Measurements from ENCODE around the gene DMGDH.
A peak's percentile ranks its signal among the peaks of the same experiment; 100 is the strongest.

Gene DMGDH

DNA sequence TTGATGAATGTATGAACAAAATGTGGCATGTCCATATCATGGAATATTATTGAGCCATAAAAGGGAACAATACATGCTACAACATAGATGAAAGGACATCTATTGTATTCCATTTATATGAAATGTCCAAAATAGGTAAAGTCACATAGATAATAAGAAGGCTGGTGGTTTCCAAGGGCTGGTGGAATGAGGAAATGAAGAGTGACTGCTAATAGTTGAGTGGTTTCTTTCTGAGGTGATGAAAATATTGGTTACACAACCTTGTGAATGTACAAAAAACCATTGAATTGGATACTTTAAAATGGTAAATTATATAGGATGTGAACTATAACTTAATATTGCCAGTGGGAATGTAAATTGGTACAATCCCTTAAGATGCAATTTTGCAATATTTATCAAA, 89.6 kb downstream of the DMGDH start:
- DNase-seq (ENCODE audit: low read depth) = no peak
- TF ChIP-seq, protein P1, sequence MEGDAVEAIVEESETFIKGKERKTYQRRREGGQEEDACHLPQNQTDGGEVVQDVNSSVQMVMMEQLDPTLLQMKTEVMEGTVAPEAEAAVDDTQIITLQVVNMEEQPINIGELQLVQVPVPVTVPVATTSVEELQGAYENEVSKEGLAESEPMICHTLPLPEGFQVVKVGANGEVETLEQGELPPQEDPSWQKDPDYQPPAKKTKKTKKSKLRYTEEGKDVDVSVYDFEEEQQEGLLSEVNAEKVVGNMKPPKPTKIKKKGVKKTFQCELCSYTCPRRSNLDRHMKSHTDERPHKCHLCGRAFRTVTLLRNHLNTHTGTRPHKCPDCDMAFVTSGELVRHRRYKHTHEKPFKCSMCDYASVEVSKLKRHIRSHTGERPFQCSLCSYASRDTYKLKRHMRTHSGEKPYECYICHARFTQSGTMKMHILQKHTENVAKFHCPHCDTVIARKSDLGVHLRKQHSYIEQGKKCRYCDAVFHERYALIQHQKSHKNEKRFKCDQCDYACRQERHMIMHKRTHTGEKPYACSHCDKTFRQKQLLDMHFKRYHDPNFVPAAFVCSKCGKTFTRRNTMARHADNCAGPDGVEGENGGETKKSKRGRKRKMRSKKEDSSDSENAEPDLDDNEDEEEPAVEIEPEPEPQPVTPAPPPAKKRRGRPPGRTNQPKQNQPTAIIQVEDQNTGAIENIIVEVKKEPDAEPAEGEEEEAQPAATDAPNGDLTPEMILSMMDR (IDR thresholded peaks at IDR 0.05; ENCODE audit: low read length, missing control alignments) = no peak

DNA sequence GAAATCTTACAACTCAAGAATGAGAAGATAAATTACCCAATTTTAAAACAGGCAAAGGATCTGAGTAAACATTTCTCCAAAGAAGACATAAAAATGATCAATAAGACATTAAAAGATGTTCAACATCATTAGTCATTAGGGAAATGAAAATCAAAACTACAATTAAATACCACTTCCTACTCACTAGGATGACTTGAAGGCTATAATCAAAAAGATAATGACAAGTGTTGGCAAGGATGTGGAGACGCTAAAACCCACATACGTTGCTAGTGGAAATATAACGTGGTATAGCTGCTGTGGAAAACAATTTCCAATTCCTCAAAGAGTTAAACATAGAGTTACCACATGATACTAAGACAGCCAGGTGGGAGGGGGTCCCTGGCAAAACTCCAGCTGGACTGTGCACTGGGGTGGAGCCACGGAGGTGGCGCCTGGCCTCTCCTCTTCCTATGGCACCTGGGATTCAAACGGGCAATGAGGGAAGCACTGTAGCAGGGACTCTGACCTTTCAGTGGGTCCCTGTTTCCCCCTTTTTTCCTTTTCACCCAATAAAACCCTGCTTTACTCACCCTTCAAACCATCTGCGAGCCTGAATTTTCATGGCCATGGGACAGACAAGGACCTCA, 90.2 kb downstream of the DMGDH start:
- TF ChIP-seq, protein P1 (IDR thresholded peaks at IDR 0.05; ENCODE audit: low read length, missing control alignments) = no peak
- no peak overlapping the region for H3K4me3 ChIP-seq (replicated peaks; ENCODE audit: low read depth, low read length)
- DNase-seq (ENCODE audit: low read depth) = no peak

More for the DNA sequence above, 89.6 kb downstream of the DMGDH start:
- H3K4me3 ChIP-seq (replicated peaks; ENCODE audit: low read depth, low read length) = no peak overlapping the region

DNA sequence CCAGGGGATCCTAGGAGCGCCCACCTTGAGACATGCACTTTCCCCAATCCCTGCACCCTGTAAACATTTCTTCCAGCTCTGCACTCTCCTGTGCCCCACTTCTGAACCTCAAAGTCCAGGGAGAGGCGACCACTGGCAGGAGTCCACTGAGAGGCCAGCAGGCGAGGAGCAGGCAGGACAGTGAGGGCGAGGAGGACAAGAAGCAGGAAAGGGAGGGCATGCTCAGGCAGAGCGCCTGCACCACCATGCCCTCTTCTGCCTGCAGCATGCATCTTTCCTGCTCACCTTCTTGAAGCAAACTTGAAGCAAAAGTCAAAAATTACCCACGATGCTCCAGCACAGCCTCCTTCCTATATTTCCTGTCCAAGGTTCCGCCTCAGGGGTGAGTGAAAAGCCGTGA, 94.4 kb downstream of the DMGDH start:
- TF ChIP-seq, protein P1 (IDR thresholded peaks at IDR 0.05; ENCODE audit: low read length, missing control alignments) = no peak
- no peak overlapping the region for H3K4me3 ChIP-seq (replicated peaks; ENCODE audit: low read depth, low read length)
- no peak for DNase-seq (ENCODE audit: low read depth)

DNA sequence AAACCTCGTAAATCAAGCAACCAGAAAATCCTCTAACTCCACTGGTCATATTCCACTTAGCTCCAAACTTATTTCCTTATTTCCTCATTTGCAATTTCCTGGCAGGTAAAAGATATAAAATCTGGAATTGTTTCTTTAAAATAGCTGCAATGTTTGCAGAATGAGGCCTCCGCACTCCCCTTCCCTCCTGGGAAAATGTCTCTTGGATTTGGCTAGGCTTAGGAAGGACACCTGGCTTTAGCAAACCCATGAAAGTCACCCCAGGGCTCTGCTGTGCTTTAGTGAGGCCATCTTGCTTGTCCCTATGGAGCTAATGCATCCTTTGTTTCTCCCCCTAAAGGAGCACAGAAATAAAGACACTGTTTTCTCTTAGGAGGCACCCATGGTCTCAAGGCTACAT, 94.9 kb downstream of the DMGDH start:
- H3K4me3 ChIP-seq (replicated peaks; ENCODE audit: low read depth, low read length) = no peak overlapping the region
- DNase-seq (ENCODE audit: low read depth) = no peak
- TF ChIP-seq, protein P1 (IDR thresholded peaks at IDR 0.05; ENCODE audit: low read length, missing control alignments) = no peak

DNA sequence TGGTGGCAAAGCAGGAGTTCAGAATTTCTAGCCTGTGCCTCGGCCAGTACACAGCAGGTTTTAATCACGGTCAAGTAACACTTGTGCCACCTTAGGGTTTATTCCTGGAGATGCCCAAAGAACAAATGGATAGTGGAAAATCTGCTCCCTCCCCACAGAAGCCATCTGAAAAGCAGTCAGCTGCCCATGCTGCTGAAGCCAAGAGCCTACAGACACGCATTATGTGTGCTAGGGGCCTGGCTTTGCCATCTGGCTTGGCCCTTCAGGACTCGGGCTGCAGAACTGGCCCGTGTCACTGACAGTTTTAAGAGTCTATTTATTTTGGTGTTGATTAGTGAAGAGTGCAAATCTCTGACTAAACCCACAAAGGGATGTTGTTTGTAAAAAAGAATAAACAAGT, 95.5 kb downstream of the DMGDH start:
- H3K4me3 ChIP-seq (replicated peaks; ENCODE audit: low read depth, low read length) = no peak overlapping the region
- TF ChIP-seq, protein P1 (IDR thresholded peaks at IDR 0.05; ENCODE audit: low read length, missing control alignments) = no peak
- DNase-seq (ENCODE audit: low read depth) = no peak

DNA sequence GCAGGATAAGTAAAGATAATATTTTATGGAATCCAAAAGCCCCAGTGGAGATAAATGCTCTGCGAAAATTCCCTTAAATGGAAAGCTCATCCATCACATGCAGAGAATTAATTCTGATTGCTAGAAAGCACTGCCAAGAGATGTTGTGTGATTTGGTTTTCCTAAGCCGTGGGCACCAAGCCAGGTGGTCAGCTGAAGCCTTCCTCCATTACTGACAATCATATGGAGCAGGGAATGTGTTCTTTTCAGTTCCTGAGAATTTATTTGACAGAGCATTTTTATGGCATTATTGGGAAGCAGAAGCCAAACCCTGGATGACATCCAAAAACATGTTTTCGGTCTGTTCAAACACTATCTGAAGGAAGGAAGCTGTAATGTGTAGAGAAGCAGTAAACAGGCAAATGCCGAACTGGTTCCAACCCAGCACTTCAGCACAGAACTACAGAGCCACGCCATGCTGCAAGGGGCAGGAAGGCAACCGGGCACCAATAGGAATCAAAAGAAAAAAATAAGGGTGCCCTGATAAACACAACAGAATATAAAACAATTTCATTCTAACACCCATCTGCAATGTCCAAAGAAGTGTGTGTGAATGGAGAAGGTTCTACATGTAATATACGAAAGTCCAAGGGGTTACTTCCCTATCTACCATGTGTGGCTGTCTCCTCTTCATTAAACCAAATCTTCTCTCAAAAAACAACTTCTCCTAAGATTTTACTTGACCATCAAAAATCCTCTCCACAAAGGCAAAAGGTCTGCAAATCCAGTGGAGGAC, 96.6 kb downstream of the DMGDH start:
- DNase-seq (ENCODE audit: low read depth) = peak; percentile 77
- TF ChIP-seq, protein P1 (IDR thresholded peaks at IDR 0.05; ENCODE audit: low read length, missing control alignments) = no peak
- H3K4me3 ChIP-seq (replicated peaks; ENCODE audit: low read depth, low read length) = peak overlapping the region; percentile 6
